Stimulated activated CD8-positive, alpha-beta memory T cell treated with anti-CD3 and anti-CD28 coated beads, Interleukin-15, amount 100 ng/mL, for 4 hours (primary cell): ENCODE data around the gene KCNIP4.
"Not testable (repeated sequence)": the region's sequence is repeated elsewhere in the genome, so short reads cannot be mapped to it uniquely, and the experiment has no call there.

Experiments used
- DNase-seq, 2 donors: peaks; one replicate each; pipeline ENCODE4 v3.0.0-alpha.2; 2020; ENCODE audit warnings: low read depth in 2 of 2

The KCNIP4 gene

DNA sequence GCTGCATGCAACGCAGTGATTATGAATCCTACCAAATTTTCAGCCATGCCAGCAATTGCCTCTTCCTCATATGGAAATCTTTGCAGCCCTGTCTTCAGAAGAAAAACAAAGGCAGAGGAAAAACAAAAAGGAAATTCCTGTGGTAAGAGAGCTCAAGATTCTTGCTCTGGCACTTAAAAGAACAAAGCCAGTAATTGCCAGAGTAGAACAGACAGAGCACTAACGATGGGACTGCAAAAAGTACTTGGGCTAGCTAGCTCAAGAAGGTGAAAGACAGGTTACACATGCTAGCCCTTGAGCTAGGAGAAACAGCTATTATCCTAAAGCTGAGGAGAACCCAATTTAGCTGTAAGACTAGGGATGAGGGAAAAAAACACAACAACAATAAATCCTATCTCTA is 582.3 kb downstream of the KCNIP4 start:
- DNase-seq, result no peak

DNA sequence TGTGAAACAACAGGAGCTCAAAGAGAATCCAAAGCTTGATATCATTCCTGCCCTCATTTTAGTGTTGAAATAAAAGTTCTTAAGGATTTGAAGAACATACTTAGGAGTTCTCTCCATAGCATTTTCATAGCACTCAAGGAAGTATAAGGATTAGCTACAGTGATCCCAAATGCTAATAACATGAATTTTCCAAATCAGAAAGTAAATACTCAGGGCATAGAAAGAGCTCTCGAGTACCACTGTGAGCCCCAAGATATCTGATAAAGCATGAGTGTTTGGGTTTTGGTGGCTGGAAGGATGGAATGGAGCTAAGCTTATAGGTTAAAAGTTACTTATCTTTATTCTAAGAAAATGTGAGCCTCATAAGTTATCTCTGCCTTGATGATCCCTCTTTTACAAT is 584.9 kb downstream of the KCNIP4 start:
- no peak for DNase-seq

- not testable (repeated sequence) for DNase-seq
Measured at GRCh38 chr4:21352354-21352753, 596.2 kb downstream of the KCNIP4 start.

GRCh38 chr4:21347142-21347541 is 601.4 kb downstream of the KCNIP4 start:
- no peak for DNase-seq

DNA sequence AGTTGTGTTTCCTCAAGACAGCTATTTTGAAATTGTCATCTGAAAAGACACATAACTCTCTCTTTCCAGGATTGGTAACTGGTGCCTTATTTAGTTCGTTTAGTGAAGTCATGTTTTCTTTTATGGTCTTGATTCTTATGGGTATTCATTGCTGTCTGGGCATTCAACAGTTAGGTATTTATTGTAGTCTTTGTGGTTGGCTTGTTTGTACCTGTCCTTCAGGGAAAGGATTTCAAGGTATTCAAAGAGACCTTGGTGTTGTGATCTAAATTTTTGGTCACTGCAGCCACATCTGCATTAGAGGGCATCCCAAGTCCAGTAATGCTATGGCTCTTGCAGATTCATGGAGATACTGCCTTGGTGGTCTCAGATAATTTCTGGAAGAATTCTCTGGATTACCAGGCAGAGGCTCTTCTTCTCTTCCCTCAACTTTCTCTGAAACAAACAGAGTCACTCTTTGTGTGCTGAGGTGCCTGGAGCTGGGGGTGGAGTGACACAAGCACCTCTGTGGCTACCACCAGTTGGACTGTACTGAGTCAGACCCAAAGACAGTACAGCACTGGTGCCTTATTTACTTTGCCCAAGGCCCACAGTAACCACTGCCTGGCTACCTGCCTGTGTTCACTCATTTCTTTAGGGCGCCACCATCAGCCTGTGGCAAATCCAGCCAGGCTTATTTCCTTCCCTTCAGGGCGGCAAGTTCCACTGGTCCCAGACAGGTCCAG is 620.4 kb downstream of the KCNIP4 start:
- no peak for DNase-seq

- no peak for DNase-seq
Measured at GRCh38 chr4:21320034-21320433, 628.5 kb downstream of the KCNIP4 start.

- DNase-seq, result no peak
Measured at GRCh38 chr4:21307709-21308108, 640.9 kb downstream of the KCNIP4 start.

GRCh38 chr4:21304540-21304887 is 644.1 kb downstream of the KCNIP4 start:
- no peak for DNase-seq

DNA sequence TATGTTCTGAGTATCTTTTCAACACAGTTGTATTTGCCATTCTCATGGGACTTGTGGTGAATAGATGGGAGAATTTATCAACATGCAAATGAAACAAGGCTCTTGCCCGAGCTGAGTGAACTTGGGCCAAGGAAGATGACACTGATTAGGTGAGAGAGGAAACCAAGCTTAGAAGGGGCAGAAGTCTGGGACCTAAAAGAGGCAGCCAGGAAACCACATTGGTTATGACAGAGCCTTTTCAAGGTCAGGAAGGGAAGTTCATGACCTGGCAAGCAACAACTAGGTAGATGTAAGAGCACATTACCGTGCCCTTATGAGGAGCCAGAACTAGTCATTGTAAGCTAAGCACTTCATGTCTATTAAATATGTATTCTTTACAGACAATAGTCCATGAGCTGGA is 658.0 kb downstream of the KCNIP4 start:
- DNase-seq, result no peak

DNA sequence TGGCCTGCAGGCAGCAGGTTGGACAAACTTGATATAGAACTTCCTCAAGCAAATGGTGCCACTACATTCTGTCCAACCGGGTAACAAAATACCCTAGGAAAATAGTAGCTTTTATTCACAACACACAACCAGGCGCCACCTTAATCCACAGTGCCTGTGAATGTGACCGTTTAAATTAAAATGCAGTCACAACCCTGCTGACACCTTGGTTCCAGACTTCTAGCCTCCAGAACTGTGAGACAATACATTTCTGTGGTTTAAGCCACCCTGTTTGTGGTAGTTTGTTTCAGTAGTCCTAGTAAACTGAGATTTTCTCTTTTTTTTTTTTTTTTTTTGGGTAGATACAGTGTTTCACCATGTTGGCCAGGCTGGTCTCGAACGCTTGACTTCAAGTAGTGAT is 672.5 kb downstream of the KCNIP4 start:
- DNase-seq, result no peak

DNA sequence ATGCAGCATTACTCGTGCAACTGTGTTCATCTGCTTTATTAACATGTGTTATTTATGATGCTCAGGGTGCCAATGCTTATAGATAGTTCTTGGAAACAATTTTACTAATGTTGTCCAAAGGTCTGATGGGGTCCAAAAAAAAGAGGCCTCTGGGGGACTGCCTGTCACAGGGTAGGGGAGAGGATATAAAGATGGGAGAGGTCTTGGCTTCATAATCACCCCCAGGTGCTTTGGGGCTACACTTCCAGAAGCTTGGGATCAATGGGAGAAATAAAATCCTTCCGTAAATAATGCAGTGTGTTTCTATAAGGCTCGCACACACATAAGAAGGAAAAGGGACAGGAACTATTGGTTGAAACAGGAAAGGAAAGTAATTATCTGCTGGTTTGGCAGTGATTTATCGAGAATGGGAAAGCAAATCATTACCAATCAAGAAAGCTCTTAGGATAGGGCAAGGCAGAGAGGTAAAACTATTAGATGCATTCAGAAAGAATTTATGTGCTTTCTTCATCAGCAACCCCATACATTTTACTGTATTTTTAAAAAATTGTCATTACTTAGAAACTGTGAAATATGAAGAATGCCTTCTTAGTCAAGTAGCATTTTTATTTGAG is 677.0 kb downstream of the KCNIP4 start:
- no peak for DNase-seq

GRCh38 chr4:21248331-21248730 is 700.2 kb downstream of the KCNIP4 start:
- DNase-seq, result no peak

DNA sequence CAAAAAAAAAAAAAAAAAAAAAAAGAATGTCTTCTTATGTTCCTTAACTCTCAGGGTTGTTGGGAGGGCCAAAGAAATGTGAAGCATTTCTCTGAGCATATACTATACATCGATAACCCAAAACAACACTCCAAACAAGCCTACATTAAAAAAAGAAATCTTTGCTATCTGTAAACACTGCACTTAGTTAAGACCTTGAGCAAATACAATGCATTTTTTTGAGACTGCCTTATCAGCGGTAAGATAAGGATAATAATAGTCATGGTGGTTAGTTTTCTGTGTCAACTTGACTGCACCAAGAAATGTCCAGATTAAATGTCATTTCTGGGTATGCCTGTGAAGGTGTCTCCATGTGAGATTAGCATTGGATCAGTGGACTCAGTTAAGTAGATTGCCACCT is 706.4 kb downstream of the KCNIP4 start:
- DNase-seq, result no peak

GRCh38 chr4:21226637-21227538 is 721.7 kb downstream of the KCNIP4 start:
- DNase-seq, result no peak

DNA sequence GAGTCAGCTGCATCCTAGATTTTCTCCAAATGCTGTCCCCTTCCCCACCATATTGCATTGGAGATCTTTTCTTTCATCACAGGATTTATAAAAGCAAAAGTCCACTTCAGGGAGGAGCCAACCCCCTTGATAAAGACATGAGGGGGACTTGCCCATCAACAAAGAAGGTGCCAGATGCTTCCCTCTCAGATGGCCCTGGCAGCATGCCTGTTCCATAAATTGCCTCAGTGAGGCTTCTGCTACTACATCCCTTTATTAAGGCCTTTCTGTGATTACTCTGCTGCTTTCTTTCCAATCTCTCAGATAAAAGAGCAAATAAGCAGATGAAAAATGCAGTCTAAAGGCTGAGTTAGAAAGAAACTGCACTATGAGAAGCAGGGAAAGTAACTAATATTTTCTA is 736.7 kb downstream of the KCNIP4 start:
- no peak for DNase-seq

- no peak for DNase-seq
Measured at GRCh38 chr4:21209860-21210259, 738.7 kb downstream of the KCNIP4 start.

GRCh38 chr4:21205821-21206531 is 742.6 kb downstream of the KCNIP4 start:
- DNase-seq, result no peak

GRCh38 chr4:21203416-21203815 is 745.2 kb downstream of the KCNIP4 start:
- no peak for DNase-seq

- DNase-seq, result no peak
Measured at GRCh38 chr4:21202959-21203358, 745.6 kb downstream of the KCNIP4 start.

GRCh38 chr4:21198683-21199082 is 749.9 kb downstream of the KCNIP4 start:
- DNase-seq, result no peak

DNA sequence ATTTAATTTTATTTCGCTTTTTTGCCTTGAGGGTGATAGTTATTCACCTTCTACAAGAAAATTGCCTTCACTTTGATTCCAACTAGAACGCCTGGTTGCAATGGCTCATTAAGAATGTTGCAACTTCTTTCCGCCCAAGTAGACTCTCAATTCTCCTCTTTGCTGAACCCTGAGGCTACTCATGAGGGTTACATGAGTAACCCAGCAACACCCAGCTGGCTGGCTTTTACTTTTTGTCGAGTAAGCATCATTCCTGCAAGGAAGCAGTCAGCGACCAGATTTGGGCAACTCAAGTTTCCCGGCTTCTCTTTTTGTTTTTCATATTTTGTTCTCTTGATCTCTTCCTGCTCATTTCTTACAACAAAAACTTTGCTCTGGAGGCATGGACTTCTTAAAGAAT is 752.9 kb downstream of the KCNIP4 start:
- no peak for DNase-seq

- no peak for DNase-seq
Measured at GRCh38 chr4:21192367-21192766, 756.2 kb downstream of the KCNIP4 start.
